Measurements from ENCODE around the gene NIP7.

Gene NIP7

GRCh38 chr16:69319381-69319780 is 20.2 kb upstream of the NIP7 start:
- no peak for DNase-seq

- DNase-seq: no peak
Measured at GRCh38 chr16:69319826-69320739, 19.5 kb upstream of the NIP7 start.

GRCh38 chr16:69320740-69321073 is 18.9 kb upstream of the NIP7 start:
- no peak for DNase-seq

- DNase-seq: no peak
Measured at GRCh38 chr16:69321080-69321479, 18.5 kb upstream of the NIP7 start.

- no peak for DNase-seq
Measured at GRCh38 chr16:69322343-69322742, 17.2 kb upstream of the NIP7 start.

GRCh38 chr16:69323415-69323814 is 16.2 kb upstream of the NIP7 start:
- no peak for DNase-seq

- DNase-seq: no peak
Measured at GRCh38 chr16:69324013-69324531, 15.5 kb upstream of the NIP7 start.

- no peak for DNase-seq
Measured at GRCh38 chr16:69324585-69325253, 14.9 kb upstream of the NIP7 start.

- DNase-seq: no peak
Measured at GRCh38 chr16:69325784-69326171, 13.8 kb upstream of the NIP7 start.

GRCh38 chr16:69326172-69326873 is 13.2 kb upstream of the NIP7 start:
- DNase-seq: no peak

- DNase-seq: no peak
Measured at GRCh38 chr16:69327585-69328310, 11.8 kb upstream of the NIP7 start.

GRCh38 chr16:69328854-69329316 is 10.7 kb upstream of the NIP7 start:
- DNase-seq: no peak

- no peak for DNase-seq
Measured at GRCh38 chr16:69329369-69330285, 9.9 kb upstream of the NIP7 start.

GRCh38 chr16:69330286-69331109 is 9.1 kb upstream of the NIP7 start, which contains the start of gene PDF:
Gene PDF, minus strand, starts transcription at chr16:69330588. Its CDS starts 18 bp downstream, at chr16:69330570.
- peak; percentile 96 for DNase-seq

- DNase-seq: no peak
Measured at GRCh38 chr16:69334696-69335095, 4.9 kb upstream of the NIP7 start.

- DNase-seq: no peak
Measured at GRCh38 chr16:69338557-69339288, 849 bp upstream of the NIP7 start.

GRCh38 chr16:69340095-69340644 is 598 bp downstream of the NIP7 start:
- DNase-seq: no peak

GRCh38 chr16:69344171-69344570 is 4.6 kb downstream of the NIP7 start:
- DNase-seq: peak; percentile 29

GRCh38 chr16:69345923-69346322 is 6.4 kb downstream of the NIP7 start:
- no peak for DNase-seq

Measured in midbrain (tissue), 1 donor.